Globus pallidus (tissue), 1 donor: ENCODE results near the gene FARP2.

Source experiments
- DNase-seq: peaks from one replicate; pipeline ENCODE4 v3.0.0-alpha.2; 2015; ENCODE audit warnings: low spot score

FARP2 gene

GRCh38 chr2:241489733-241490680 lies 133.9 kb downstream of the FARP2 start:
- no peak for DNase-seq

- DNase-seq: no peak
These were observed 134.9 kb downstream of the FARP2 start for GRCh38 chr2:241490825-241491506.

GRCh38 chr2:241491549-241492173 lies 135.6 kb downstream of the FARP2 start:
- no peak for DNase-seq

- no peak for DNase-seq
These were observed 136.1 kb downstream of the FARP2 start for GRCh38 chr2:241492174-241492565.

- no peak for DNase-seq
These were observed 137.0 kb downstream of the FARP2 start for GRCh38 chr2:241493092-241493491.

GRCh38 chr2:241494311-241494908 lies 138.3 kb downstream of the FARP2 start:
- DNase-seq: no peak

- no peak for DNase-seq
These were observed 139.3 kb downstream of the FARP2 start for GRCh38 chr2:241495172-241496002.

GRCh38 chr2:241496003-241496707 lies 140.1 kb downstream of the FARP2 start:
- DNase-seq: no peak

- DNase-seq: no peak
These were observed 141.1 kb downstream of the FARP2 start for GRCh38 chr2:241496904-241497877.

- no peak for DNase-seq
These were observed 142.3 kb downstream of the FARP2 start for GRCh38 chr2:241498115-241499070.

- no peak for DNase-seq
These were observed 143.3 kb downstream of the FARP2 start for GRCh38 chr2:241499146-241499965.

GRCh38 chr2:241500016-241500415 lies 143.9 kb downstream of the FARP2 start:
- no peak for DNase-seq

GRCh38 chr2:241500431-241500975 lies 144.4 kb downstream of the FARP2 start:
- DNase-seq: no peak

- DNase-seq: no peak
These were observed 145.0 kb downstream of the FARP2 start for GRCh38 chr2:241501099-241501541.

GRCh38 chr2:241501551-241501950 lies 145.5 kb downstream of the FARP2 start:
- no peak for DNase-seq

GRCh38 chr2:241502281-241502680 lies 146.2 kb downstream of the FARP2 start:
- no peak for DNase-seq

- no peak for DNase-seq
These were observed 147.8 kb downstream of the FARP2 start for GRCh38 chr2:241503776-241504392.
